C4-2B (cell line): Measurements from ENCODE around the gene ACP1.

Experiments
- CTCF ChIP-seq: fragments of 450-650 bp; conservative IDR thresholded peaks from 2 replicates; pipeline ENCODE4 v1.5.1; 2017; ENCODE audit warnings: mild to moderate bottlenecking
- ZFX ChIP-seq: fragments of 450-650 bp; IDR thresholded peaks from 2 replicates; pipeline ENCODE4 v1.6.1; 2017

- no peak for TF ChIP-seq CTCF
- TF ChIP-seq ZFX, result no peak
Observed at GRCh38 chr2:314561-315336, 50.0 kb downstream of the ACP1 start.
